Measurements from ENCODE around the gene MIPEP.

- TF ChIP-seq EZH2 (IDR thresholded peaks at IDR 0.05; ENCODE audit: low read depth): no peak
- no peak for TF ChIP-seq CTCF (conservative IDR thresholded peaks at IDR 0.05)
Observed at GRCh38 chr13:23684647-23685046, 204.6 kb downstream of the MIPEP start.

All from PC-9 (cell line).